ENCODE measurements around the gene PROCA1. TPM values are rescaled to one million over a fixed set of nuclear protein-coding genes. Genes with fewer than 3 reads are reported as not detected.

Gene PROCA1
- total and polyA plus RNA-seq, 9 of the 15 experiments (the other 6 are each of a cell fraction or from before 2014, with no cell fraction given): 0.78 to 16.2 (median 5.6) TPM

DNA sequence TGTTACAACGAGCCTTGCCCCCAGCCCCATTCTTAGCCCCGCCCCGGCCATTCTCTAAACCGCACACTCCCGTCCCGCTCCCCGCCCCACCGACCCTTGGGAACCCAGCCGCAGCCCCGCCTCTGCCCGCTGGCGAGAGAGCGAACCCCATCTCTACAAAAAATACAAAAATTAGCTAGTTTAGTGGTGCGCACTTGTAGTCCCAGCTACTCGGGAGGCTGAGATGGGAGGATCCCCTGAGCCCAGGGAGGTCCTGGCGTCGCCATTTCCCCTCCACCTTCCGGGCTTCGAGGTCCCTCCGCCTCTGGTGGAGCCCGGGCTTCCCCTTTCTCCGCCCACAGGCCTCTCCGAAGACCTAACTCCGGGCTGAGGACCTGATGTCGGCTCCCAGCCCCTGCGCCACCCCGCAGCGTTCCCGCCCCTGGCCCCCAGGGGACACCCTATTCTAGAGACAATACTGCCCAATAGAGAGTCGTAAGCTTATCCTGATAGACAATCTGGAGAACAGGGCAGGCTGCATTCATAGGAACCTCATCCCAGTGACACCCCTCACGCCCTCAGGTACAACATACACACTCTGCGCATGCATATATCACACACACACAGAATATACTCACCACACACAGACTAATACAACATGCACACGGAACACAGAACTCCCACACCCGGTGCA is 480 bp upstream of the PROCA1 start (continued):
- TF ChIP-seq, protein P1, sequence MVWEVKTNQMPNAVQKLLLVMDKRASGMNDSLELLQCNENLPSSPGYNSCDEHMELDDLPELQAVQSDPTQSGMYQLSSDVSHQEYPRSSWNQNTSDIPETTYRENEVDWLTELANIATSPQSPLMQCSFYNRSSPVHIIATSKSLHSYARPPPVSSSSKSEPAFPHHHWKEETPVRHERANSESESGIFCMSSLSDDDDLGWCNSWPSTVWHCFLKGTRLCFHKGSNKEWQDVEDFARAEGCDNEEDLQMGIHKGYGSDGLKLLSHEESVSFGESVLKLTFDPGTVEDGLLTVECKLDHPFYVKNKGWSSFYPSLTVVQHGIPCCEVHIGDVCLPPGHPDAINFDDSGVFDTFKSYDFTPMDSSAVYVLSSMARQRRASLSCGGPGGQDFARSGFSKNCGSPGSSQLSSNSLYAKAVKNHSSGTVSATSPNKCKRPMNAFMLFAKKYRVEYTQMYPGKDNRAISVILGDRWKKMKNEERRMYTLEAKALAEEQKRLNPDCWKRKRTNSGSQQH (CRISPR knock-in tag; IDR thresholded peaks at IDR 0.05): 0 out of 2 replicates have a peak, but pooled peaks have one; percentile 15
- TF ChIP-seq TEAD4 (IDR thresholded peaks at IDR 0.05; ENCODE audit: low read length) (no peak), TEAD4 (CRISPR knock-in tag; IDR thresholded peaks at IDR 0.05; ENCODE audit: borderline replicate concordance) (no peak), ZNF76 (CRISPR knock-in tag; IDR thresholded peaks at IDR 0.05; ENCODE audit: borderline replicate concordance) (no peak), ARID2 (IDR thresholded peaks at IDR 0.05) (no peak), DDX20 (tag; IDR thresholded peaks at IDR 0.05; ENCODE audit: low read depth) (no peak), NR2C1 (IDR thresholded peaks at IDR 0.05) (no peak), NR2C1 (tag; IDR thresholded peaks at IDR 0.05) (0 out of 2 replicates have a peak, but pooled peaks have one; percentile 1), KDM5B (IDR thresholded peaks at IDR 0.05; ENCODE audit: insufficient replicate concordance, low read depth, low read length) (peak; percentile 58), ZNF354B (CRISPR knock-in tag; IDR thresholded peaks at IDR 0.05) (no peak), CSDE1 (IDR thresholded peaks at IDR 0.05) (no peak), SP1 (CRISPR knock-in tag; IDR thresholded peaks at IDR 0.05) (peak; percentile 3; the same call in 1 of the 2 replicates), BCOR (IDR thresholded peaks at IDR 0.05) (no peak), ZNF551 (CRISPR knock-in tag; IDR thresholded peaks at IDR 0.05) (no peak), SRSF9 (IDR thresholded peaks at IDR 0.05; ENCODE audit: borderline replicate concordance, low read depth, low read length) (no peak), ZNF224 (CRISPR knock-in tag; IDR thresholded peaks at IDR 0.05) (no peak), MYC (IDR thresholded peaks at IDR 0.05; ENCODE audit: low read depth, low read length) (peak; percentile 70; the same call in 1 of the 2 replicates), MYC (CRISPR knock-in tag; IDR thresholded peaks at IDR 0.05; ENCODE audit: borderline replicate concordance, low read depth) (no peak), GTF2E2 (tag; IDR thresholded peaks at IDR 0.05) (no peak)
- TF ChIP-seq, protein P2, sequence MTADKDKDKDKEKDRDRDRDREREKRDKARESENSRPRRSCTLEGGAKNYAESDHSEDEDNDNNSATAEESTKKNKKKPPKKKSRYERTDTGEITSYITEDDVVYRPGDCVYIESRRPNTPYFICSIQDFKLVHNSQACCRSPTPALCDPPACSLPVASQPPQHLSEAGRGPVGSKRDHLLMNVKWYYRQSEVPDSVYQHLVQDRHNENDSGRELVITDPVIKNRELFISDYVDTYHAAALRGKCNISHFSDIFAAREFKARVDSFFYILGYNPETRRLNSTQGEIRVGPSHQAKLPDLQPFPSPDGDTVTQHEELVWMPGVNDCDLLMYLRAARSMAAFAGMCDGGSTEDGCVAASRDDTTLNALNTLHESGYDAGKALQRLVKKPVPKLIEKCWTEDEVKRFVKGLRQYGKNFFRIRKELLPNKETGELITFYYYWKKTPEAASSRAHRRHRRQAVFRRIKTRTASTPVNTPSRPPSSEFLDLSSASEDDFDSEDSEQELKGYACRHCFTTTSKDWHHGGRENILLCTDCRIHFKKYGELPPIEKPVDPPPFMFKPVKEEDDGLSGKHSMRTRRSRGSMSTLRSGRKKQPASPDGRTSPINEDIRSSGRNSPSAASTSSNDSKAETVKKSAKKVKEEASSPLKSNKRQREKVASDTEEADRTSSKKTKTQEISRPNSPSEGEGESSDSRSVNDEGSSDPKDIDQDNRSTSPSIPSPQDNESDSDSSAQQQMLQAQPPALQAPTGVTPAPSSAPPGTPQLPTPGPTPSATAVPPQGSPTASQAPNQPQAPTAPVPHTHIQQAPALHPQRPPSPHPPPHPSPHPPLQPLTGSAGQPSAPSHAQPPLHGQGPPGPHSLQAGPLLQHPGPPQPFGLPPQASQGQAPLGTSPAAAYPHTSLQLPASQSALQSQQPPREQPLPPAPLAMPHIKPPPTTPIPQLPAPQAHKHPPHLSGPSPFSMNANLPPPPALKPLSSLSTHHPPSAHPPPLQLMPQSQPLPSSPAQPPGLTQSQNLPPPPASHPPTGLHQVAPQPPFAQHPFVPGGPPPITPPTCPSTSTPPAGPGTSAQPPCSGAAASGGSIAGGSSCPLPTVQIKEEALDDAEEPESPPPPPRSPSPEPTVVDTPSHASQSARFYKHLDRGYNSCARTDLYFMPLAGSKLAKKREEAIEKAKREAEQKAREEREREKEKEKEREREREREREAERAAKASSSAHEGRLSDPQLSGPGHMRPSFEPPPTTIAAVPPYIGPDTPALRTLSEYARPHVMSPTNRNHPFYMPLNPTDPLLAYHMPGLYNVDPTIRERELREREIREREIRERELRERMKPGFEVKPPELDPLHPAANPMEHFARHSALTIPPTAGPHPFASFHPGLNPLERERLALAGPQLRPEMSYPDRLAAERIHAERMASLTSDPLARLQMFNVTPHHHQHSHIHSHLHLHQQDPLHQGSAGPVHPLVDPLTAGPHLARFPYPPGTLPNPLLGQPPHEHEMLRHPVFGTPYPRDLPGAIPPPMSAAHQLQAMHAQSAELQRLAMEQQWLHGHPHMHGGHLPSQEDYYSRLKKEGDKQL (CRISPR knock-in tag; IDR thresholded peaks at IDR 0.05; ENCODE audit: borderline replicate concordance): no peak
- TF ChIP-seq, protein P3, sequence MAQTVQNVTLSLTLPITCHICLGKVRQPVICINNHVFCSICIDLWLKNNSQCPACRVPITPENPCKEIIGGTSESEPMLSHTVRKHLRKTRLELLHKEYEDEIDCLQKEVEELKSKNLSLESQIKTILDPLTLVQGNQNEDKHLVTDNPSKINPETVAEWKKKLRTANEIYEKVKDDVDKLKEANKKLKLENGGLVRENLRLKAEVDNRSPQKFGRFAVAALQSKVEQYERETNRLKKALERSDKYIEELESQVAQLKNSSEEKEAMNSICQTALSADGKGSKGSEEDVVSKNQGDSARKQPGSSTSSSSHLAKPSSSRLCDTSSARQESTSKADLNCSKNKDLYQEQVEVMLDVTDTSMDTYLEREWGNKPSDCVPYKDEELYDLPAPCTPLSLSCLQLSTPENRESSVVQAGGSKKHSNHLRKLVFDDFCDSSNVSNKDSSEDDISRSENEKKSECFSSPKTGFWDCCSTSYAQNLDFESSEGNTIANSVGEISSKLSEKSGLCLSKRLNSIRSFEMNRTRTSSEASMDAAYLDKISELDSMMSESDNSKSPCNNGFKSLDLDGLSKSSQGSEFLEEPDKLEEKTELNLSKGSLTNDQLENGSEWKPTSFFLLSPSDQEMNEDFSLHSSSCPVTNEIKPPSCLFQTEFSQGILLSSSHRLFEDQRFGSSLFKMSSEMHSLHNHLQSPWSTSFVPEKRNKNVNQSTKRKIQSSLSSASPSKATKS (CRISPR knock-in tag; IDR thresholded peaks at IDR 0.05): no peak
